Measurements from ENCODE around the gene SLC22A23.

SLC22A23 gene

GRCh38 chr6:3369985-3370360 lies 86.9 kb downstream of the SLC22A23 start:
- DNase-seq (ENCODE audit: low spot score) = no peak

GRCh38 chr6:3368685-3369084 lies 88.2 kb downstream of the SLC22A23 start:
- no peak for DNase-seq (ENCODE audit: low spot score)

DNA sequence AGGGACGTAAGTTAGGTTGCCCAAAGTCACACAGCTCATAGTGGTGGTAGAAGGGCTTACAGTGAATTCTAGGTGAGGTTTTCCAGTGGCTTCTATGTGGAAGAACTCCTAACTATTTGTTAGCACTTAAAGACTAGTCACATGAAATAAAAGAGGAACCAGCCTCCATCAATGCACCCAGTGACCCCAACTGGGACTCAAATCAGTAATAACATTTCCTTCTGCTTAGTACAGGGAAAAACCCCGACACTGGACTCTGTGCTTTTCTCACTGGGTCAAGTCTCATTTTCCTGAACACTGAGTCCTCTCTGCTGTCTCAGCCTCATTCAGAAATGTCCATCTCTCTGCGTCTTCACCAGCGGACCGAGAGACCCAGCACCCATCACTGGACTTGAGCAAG lies 89.2 kb downstream of the SLC22A23 start:
- no peak for DNase-seq (ENCODE audit: low spot score)

GRCh38 chr6:3366596-3367413 lies 90.0 kb downstream of the SLC22A23 start:
- no peak for DNase-seq (ENCODE audit: low spot score)

DNA sequence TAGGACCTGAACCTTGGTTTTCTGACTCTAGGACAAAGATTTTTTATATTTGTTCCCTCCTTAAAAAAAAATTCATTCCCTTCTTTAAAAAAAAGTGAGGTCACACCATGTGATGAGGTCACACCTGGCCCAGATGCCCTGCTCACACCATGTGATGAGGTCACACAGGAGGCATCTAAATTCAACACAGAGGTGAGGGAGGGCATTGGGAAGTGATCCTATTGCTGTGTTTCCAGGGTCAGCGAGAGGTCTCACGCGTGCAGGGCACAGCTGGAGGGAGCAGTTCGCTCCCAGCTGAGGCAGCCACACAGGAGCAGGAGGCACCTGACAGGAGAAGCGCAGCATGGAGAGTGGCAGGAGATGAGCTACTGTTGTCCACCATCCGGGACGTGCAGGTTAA lies 92.5 kb downstream of the SLC22A23 start:
- no peak for DNase-seq (ENCODE audit: low spot score)

DNA sequence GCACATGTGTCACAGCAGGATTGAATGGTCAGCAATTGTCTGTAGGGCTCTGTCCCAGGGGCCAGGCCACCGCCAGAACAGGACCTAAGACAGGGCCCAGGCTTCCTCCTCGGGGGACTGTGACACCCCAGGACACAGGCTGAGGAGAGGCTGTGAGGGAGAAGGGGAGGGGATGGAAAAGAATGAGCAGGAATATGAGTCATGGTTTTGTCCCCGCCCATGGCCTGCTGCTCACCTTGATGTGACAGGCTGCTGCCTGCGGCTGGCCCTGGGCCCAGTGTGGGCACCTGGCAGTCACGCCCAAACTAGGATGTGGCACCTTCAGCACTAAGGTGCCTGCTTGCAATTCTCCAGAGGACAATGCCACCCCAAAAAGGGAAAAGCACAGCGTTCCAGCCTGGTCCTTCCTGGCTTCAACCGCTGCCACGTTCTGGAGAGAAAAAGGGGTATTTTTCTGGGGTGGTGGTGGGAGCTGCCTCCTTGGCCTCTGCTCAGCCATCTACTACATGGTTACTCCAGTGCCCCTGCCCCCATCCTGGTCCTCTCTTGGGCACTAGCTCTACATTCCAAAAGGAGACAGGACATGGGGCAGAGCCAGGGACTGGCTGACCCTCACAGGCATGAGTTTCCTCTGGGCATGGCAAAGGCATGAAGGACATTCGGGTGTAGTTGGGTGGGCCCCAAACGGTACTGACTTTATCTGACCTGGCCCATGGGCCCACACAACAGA lies 93.4 kb downstream of the SLC22A23 start:
- no peak for DNase-seq (ENCODE audit: low spot score)

DNA sequence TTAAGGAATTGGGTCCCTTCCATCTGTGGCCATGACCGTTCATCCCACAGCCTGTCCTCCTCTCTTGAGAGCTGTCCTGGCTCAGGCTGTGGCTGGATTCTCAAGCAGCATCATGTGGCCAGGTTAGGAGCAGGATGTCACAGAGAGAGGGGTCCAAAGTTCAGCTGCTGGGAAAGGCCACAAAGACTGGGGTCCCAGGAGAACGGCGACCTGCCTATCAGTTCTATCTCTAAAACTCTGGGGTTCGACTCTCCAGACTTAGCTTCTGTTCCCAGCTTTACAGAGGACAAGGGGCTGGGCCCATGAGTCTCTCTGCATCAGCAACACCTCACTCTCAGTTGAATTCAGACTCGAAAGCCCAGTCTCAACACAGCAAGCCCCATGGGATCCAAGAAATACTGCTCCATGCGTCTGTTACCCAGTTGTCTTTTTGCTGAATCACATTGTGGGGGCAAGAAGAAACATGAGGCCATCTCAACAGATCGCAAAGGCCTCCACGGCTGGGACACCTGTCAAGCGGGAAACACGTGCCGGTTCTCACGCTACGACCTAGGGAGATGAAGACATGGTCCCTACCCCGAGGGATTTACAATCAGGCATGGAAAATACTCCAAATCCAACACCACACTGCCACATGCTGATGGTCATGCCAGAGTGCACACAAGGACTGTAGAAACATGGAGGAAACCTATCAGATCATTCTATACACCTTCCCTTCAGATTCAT lies 95.4 kb downstream of the SLC22A23 start:
- no peak for DNase-seq (ENCODE audit: low spot score)

GRCh38 chr6:3360727-3361045 lies 96.2 kb downstream of the SLC22A23 start:
- no peak for DNase-seq (ENCODE audit: low spot score)

GRCh38 chr6:3359973-3360726 lies 96.7 kb downstream of the SLC22A23 start:
- no peak for DNase-seq (ENCODE audit: low spot score)

- DNase-seq (ENCODE audit: low spot score) = peak; percentile 53
Measured at GRCh38 chr6:3359101-3359752, 97.6 kb downstream of the SLC22A23 start.

DNA sequence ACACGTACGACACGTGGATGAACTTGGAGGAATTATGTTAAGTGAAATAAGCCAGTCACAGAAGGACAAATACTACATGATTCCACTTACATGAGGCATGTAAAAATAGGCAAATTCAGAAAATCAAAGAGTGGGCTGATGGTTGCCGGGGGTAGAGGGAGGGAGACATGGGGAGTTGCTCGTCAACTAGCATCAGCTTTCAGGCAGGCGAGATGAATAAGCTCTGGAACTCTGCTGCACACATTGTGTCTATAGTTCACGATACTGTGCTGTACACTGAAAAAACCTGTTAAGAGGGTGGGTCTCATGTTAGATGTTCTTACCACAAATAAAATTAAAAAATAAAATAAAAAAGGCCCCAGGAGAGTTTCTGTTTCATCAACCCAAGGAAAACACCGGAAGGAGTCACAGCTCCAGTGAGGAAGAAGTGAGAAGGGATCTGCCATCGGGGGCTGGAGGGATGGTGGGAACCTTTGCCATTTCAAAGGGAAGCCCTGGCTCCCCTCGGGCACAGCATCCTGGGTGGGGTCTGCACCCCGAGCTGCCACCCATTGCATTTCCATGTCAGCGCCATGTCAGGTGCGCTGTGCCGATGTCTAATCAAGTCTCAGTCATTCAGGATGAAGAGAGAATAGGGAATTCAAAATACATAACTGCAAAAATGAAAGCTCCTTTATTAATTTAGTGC lies 98.3 kb downstream of the SLC22A23 start:
- DNase-seq (ENCODE audit: low spot score) = no peak

DNA sequence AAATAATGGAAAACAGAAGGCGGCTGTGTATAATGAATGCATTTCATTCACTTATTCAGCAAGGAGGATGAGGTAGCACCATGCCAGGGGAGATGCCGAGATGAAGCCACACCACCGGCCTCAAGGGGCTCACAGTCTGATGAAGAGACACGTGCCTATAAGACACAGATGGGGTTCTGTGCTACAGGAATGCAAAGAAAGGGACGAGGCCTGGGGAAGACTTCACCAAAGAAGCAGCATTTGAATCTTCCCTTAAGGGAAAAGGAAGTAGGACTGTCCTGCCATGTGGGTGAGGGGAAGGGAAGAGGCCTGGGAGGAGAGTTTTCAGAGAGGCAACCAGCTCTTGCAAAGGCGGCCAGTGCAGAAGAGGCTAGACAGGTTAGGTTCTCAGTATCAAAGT lies 99.2 kb downstream of the SLC22A23 start:
- no peak for DNase-seq (ENCODE audit: low spot score)

DNA sequence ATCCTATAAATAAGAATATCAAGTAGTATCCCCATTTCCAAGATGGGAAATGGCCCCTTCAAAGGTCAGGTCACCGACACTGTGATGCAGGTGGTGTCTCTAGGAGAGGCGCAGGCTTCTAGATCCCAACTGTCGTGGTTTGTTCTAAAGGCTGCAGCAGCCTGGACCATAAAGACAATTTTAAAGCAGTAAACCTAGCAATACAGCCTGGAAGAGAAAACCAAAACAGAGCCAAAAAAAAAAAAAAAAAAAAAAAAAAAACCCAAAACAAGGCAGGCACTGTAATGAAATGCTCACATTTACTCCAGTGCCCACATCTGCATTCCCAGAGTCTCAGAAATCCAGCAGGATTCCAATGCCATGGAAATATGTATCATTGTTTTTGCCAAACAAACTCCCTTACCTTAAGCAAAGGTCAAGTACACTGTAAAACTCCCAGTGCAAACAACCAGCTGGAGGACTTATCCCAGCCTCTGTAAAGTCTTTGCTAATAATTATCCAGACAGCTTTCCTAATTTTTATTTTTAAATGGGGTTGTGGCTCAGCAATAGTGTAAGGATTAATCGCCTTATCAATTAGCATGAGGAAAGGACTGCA lies 99.9 kb downstream of the SLC22A23 start:
- DNase-seq (ENCODE audit: low spot score) = peak; percentile 21

DNA sequence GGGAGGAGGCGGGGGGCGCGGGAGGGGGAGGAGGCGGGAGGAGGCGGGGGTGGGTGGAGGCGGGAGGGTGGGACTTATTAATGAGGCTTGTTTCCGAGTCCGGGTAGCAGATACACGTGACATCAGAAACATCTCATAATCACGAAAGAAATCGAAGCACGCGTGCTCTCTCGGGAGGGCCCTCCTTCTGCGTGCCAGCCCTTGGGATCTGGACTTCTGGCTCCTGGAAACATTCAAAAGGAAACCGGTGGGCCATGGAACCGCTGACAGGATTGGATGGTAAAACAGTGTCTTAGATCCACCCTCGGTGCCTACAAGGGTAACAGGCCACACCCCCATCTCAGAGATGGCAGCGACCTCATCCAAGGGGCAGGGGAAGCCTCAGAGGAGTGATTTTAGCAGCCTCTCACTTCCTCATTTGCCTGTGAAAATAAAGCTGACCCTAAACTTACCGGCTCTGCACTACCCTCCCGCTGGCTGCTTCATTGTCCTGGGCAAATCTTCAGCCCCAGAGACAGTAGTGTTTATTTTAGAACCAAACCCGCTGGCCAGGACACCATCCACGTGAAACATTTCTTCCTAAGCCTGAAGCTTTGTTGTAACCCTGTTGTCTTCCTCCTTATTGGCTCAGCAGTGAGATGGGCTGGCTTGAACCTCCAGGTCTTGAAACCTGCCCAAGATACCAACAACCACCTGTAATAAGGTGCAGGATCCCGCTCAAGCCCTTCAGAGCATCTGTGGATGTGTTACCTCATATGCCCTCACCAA lies 100.6 kb downstream of the SLC22A23 start:
- DNase-seq (ENCODE audit: low spot score) = peak; percentile 83

GRCh38 chr6:3355358-3356055 lies 101.3 kb downstream of the SLC22A23 start:
- peak; percentile 53 for DNase-seq (ENCODE audit: low spot score)

- no peak for DNase-seq (ENCODE audit: low spot score)
Measured at GRCh38 chr6:3355011-3355357, 101.9 kb downstream of the SLC22A23 start.

- no peak for DNase-seq (ENCODE audit: low spot score)
Measured at GRCh38 chr6:3353939-3354338, 102.9 kb downstream of the SLC22A23 start.

- DNase-seq (ENCODE audit: low spot score) = no peak
Measured at GRCh38 chr6:3353213-3353903, 103.5 kb downstream of the SLC22A23 start.

DNA sequence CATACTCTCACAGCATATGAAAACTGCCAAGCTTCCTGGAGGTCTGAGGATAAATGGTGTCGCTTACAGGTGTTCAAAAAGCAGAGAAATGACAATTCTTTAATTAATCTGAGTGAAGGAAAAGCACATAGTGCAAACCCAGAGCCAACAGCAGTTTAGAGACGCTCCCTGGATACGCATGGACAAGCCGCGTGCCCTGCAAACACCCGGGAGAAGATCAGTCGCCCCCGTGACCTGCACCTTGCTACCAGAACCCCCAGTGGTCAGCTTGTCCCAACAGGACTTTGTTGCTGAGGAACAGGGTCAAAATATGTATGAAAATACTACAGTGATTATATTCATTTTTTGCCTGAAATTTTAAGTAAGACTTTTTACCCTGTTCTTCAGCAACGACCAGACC lies 104.2 kb downstream of the SLC22A23 start:
- no peak for DNase-seq (ENCODE audit: low spot score)
